PC-9 (cell line): ENCODE data around the gene CNTNAP5. TPM values are rescaled to one million over a fixed set of nuclear protein-coding genes. Genes with fewer than 3 reads are reported as not detected.

Experiments used
- BruUV-seq: library from RNA; stranded (reverse); fragments of 400-500 nt; replicated peaks from 2 replicates; lab custom pipeline; 2021; lab: Mats Ljungman, UMichigan
- CTCF ChIA-PET: fragments of 300-600 bp; sonication (Branson Sonifier 250); formaldehyde crosslinking; loops from one replicate; lab custom pipeline; 2022; ENCODE audit warnings: antibody characterized with exemption; lab: Charles Lee
- POLR2A ChIA-PET: fragments of 300-600 bp; sonication (Branson Sonifier 250); formaldehyde crosslinking; loops from one replicate; lab custom pipeline; 2022; ENCODE audit warnings: antibody characterized with exemption; ENCODE audit not compliant: unreplicated experiment; lab: Charles Lee
- DNase-seq, 2 experiments: peaks; one replicate each; pipeline versions ENCODE4 v3.0.0 to v3.0.0-alpha.2; 2015 to 2022; ENCODE audit warnings: mixed read lengths in 1 of 2
- H2AFZ ChIP-seq: fragments of 200-600 bp; sonication (generic); 2 replicates; pipeline ENCODE4 v1.8.1; 2017; ENCODE audit warnings: antibody characterized with exemption
- H3F3A ChIP-seq: fragments of 200-600 bp; sonication (generic); 2 replicates; pipeline ENCODE4 v1.8.1; 2017; ENCODE audit warnings: antibody characterized with exemption, mild to moderate bottlenecking, low read depth; ENCODE audit not compliant: insufficient read depth
- H3K27ac ChIP-seq: fragments of 200-600 bp; sonication (generic); 2 replicates; pipeline ENCODE4 v1.6.1; 2016; ENCODE audit warnings: mixed run types
- H3K27me3 ChIP-seq: fragments of 200-600 bp; sonication (generic); 2 replicates; pipeline ENCODE4 v1.6.1; 2016; ENCODE audit warnings: low read depth, mixed run types; ENCODE audit not compliant: insufficient read depth
- H3K36me3 ChIP-seq: fragments of 200-600 bp; sonication (generic); 2 replicates; pipeline ENCODE4 v1.6.1; 2016; ENCODE audit warnings: low read depth, mixed run types
- H3K4me1 ChIP-seq: fragments of 200-600 bp; sonication (generic); replicated peaks from 2 replicates; pipeline ENCODE4 v1.6.1; 2016; ENCODE audit warnings: mixed run types; ENCODE audit not compliant: insufficient read depth
- H3K4me2 ChIP-seq: fragments of 200-600 bp; sonication (generic); 2 replicates; pipeline ENCODE4 v1.6.1; 2017; ENCODE audit warnings: mixed run types
- H3K4me3 ChIP-seq: fragments of 200-600 bp; sonication (generic); 2 replicates; pipeline ENCODE4 v1.6.1; 2016; ENCODE audit warnings: mixed run types
- H3K79me2 ChIP-seq: fragments of 200-600 bp; sonication (generic); 2 replicates; pipeline ENCODE4 v1.6.1; 2017; ENCODE audit warnings: low read depth, mixed run types
- H3K9me2 ChIP-seq: fragments of 200-600 bp; sonication (generic); 2 replicates; pipeline ENCODE4 v1.8.1; 2017; ENCODE audit warnings: mild to moderate bottlenecking; ENCODE audit not compliant: insufficient read depth
- H3K9me3 ChIP-seq: fragments of 200-600 bp; sonication (generic); 2 replicates; pipeline ENCODE4 v1.8.1; 2016; ENCODE audit warnings: low read depth; ENCODE audit not compliant: insufficient read depth
- H4K20me1 ChIP-seq: fragments of 200-600 bp; sonication (generic); 2 replicates; pipeline ENCODE4 v1.8.1; 2017; ENCODE audit not compliant: insufficient read depth
- CTCF ChIP-seq: fragments of 200-600 bp; sonication (generic); conservative IDR thresholded peaks from 2 replicates; pipeline ENCODE4 v1.6.1; 2017; ENCODE audit warnings: mixed run types, antibody characterized with exemption, mild to moderate bottlenecking, moderate library complexity
- EZH2 ChIP-seq: fragments of 200-600 bp; sonication (generic); IDR thresholded peaks from 2 replicates; pipeline ENCODE4 v1.8.0; 2017; ENCODE audit warnings: antibody characterized with exemption, low read depth
- intact Hi-C: fragments of 100-400 bp; cut with micrococcal nuclease; formaldehyde crosslinking; loops from one replicate; pipeline ENCODE4 v1.10.0; 2022; ENCODE audit not compliant: unreplicated experiment
- total RNA-seq: library from RNA; stranded (reverse); gene quantifications from 2 replicates; pipeline ENCODE4 v1.2.3, GENCODE V29; 2021

Gene CNTNAP5
- total RNA-seq, 1 experiment from 2014 or later, result not detected

- no peaks in the 10 kb centered on the region for H3K36me3 ChIP-seq
- H3K27ac ChIP-seq, result no peak overlapping the region
- H3F3A ChIP-seq, result no peaks in the 10 kb centered on the region
- no TSS peak for BruUV-seq
- CTCF ChIA-PET, result no interaction called here
- H3K4me2 ChIP-seq, result no peak overlapping the region
- no peak for DNase-seq
- no peak overlapping the region for H2AFZ ChIP-seq
- H3K4me1 ChIP-seq, result no peaks in the 10 kb centered on the region
- TF ChIP-seq CTCF, result no peak
- TF ChIP-seq EZH2, result no peak
- H3K27me3 ChIP-seq, result no peaks in the 10 kb centered on the region
- peaks cover 3% of the 10 kb centered on the region; the same call in 1 of the 2 replicates for H3K9me2 ChIP-seq
- H3K9me3 ChIP-seq, result no peaks in the 10 kb centered on the region
- intact Hi-C loops, result no loop called here
- H3K4me3 ChIP-seq, result no peak overlapping the region
- H4K20me1 ChIP-seq, result no peaks in the 10 kb centered on the region
- H3K79me2 ChIP-seq, result no peaks in the 10 kb centered on the region
- POLR2A ChIA-PET, result no interaction called here
Observed at GRCh38 chr2:124626993-124627392, 601.9 kb downstream of the CNTNAP5 start.

GRCh38 chr2:124633812-124634211 lies 608.7 kb downstream of the CNTNAP5 start:
- Histone ChIP-seq H4K20me1 (no peaks in the 10 kb centered on the region), H3K27me3 (no peaks in the 10 kb centered on the region), H3K27ac (no peak overlapping the region), H3K9me2 (peaks cover 3% of the 10 kb centered on the region; the same call in 1 of the 2 replicates), H3F3A (no peaks in the 10 kb centered on the region), H3K4me2 (no peak overlapping the region), H3K4me3 (no peak overlapping the region), H3K9me3 (no peaks in the 10 kb centered on the region), H3K4me1 (no peaks in the 10 kb centered on the region), H3K36me3 (no peaks in the 10 kb centered on the region), H3K79me2 (no peaks in the 10 kb centered on the region), H2AFZ (no peak overlapping the region)
- intact Hi-C loops, result no loop called here
- TF ChIP-seq EZH2 (no peak), CTCF (no peak)
- BruUV-seq, result no TSS peak
- POLR2A ChIA-PET, result no interaction called here
- DNase-seq, result no peak
- CTCF ChIA-PET, result no interaction called here

- no TSS peak for BruUV-seq
- intact Hi-C loops, result no loop called here
- H3K4me3 ChIP-seq, result no peak overlapping the region
- no peaks in the 10 kb centered on the region for H3K36me3 ChIP-seq
- no peaks in the 10 kb centered on the region for H3K4me1 ChIP-seq
- H4K20me1 ChIP-seq, result no peaks in the 10 kb centered on the region
- no peak overlapping the region for H3K4me2 ChIP-seq
- CTCF ChIA-PET, result no interaction called here
- TF ChIP-seq EZH2, result no peak
- TF ChIP-seq CTCF, result no peak
- H3K9me2 ChIP-seq, result no peaks in the 10 kb centered on the region; the same call in 1 of the 2 replicates
- no peak overlapping the region for H2AFZ ChIP-seq
- H3F3A ChIP-seq, result no peaks in the 10 kb centered on the region
- no peak for DNase-seq
- peaks cover 16% of the 10 kb centered on the region for H3K27me3 ChIP-seq
- POLR2A ChIA-PET, result no interaction called here
- H3K79me2 ChIP-seq, result no peaks in the 10 kb centered on the region
- H3K27ac ChIP-seq, result no peak overlapping the region
- no peaks in the 10 kb centered on the region for H3K9me3 ChIP-seq
Observed at GRCh38 chr2:124639524-124639923, 614.4 kb downstream of the CNTNAP5 start.
